ENCODE data around the gene GDPGP1.

GDPGP1 gene

DNA sequence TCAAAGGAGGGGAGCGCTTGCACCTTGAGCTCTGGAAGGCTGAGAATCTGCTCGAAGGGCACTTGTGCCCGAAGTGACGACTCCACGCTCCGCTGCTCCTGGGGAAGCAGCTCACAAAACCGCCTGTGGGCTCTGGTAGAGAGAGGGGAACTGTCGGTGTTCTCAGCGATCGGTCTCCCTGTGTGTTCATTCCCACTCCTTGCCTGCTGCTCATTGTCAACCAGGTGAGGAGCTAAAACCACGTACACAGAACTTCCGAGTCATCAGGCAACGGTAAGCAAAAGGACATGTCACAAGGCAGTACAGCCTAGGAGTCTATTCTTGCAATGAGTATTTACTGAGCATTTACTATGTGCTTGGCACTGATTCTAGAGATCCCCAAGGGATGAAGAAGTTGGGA is 1.8 kb upstream of the GDPGP1 start:
- Histone ChIP-seq H2BK15ac (ENCODE audit: low read length) (no peak overlapping the region), H2BK12ac (ENCODE audit: low read length) (no peak overlapping the region), H3K23ac (ENCODE audit: low read depth, low read length, poor library complexity) (no peak overlapping the region), H3K14ac (ENCODE audit: low read length) (no peak overlapping the region), H4K8ac (ENCODE audit: low read depth, low read length) (no peak overlapping the region), H4K91ac (ENCODE audit: low read depth, low read length, poor library complexity) (no peak overlapping the region), H3K4me2 (ENCODE audit: insufficient read depth, low read length, poor library complexity, severe bottlenecking) (no peak overlapping the region), H3K9me3 (replicated peaks in 1 of 2; ENCODE audit: control insufficient read depth in 2 of 2, insufficient read depth in 1 of 2, low read depth in 1 of 2, low read length in 2 of 2) (no peaks in the 10 kb centered on the region), H3K27me3 (ENCODE audit: control insufficient read depth in 3 of 3, insufficient read depth in 3 of 3, low read depth in 1 of 3, low read length in 3 of 3) (no peaks in the 10 kb centered on the region), H2AFZ (ENCODE audit: low read length) (no peak overlapping the region), H3K18ac (ENCODE audit: low read length) (no peak overlapping the region), H3K9ac (ENCODE audit: low read depth, low read length, poor library complexity) (no peak overlapping the region), H3K79me1 (ENCODE audit: low read depth, low read length) (peaks cover 2% of the 10 kb centered on the region), H2BK5ac (ENCODE audit: low read length) (no peak overlapping the region), H2AK5ac (ENCODE audit: low read depth, low read length) (no peak overlapping the region), H3K4me1 (ENCODE audit: control insufficient read depth in 2 of 2, insufficient read depth in 1 of 2, low read depth in 1 of 2, low read length in 2 of 2) (peaks cover 2 to 5% of the 10 kb centered on the region in 2 donors), H3K4ac (ENCODE audit: low read length) (no peak overlapping the region), H3K36me3 (replicated peaks in 1 of 2; ENCODE audit: control insufficient read depth in 2 of 2, insufficient read depth in 2 of 2, low read length in 2 of 2) (peaks cover 32 to 48% of the 10 kb centered on the region in 2 donors), H3K27ac (replicated peaks; ENCODE audit: low read length) (no peak overlapping the region), H2BK120ac (ENCODE audit: low read depth, low read length) (no peak overlapping the region), H3K4me3 (ENCODE audit: low read length in 2 of 2) (no peak overlapping the region)
- no CpG with 5 or more reads among the region's 13 CpGs for WGBS, 2 donors (ENCODE audit: extremely low coverage in 2 of 2, insufficient read length in 2 of 2, insufficient replicate concordance in 1 of 2)
- no peak for DNase-seq (ENCODE audit: low spot score)

DNA sequence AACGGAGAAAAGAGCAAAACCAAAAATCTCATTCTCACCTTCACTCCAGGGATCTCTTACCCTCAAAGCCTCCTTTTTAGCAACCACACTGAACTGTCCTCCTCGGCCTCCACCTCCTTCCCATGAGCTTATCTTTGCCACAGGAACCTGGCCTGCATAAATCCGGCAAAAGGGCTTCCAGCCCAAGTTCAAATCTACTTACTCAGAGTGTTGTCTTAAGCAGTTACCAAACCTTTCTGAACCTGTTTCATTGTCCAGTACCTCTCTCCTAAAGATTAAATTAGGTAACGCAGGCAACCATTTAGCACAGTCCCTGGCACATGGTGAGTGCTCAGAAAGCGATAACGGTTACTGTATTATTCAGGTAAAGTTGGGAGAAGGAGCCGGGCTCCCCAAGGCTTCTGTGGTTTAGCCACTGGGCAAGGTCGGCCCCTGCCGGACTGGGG is 1.0 kb upstream of the GDPGP1 start:
- no peaks in the 10 kb centered on the region for H3K79me1 ChIP-seq (ENCODE audit: low read depth, low read length)
- H3K23ac ChIP-seq (ENCODE audit: low read depth, low read length, poor library complexity), result no peak overlapping the region
- no peaks in the 10 kb centered on the region for H3K9me3 ChIP-seq (replicated peaks in 1 of 2; ENCODE audit: control insufficient read depth in 2 of 2, insufficient read depth in 1 of 2, low read depth in 1 of 2, low read length in 2 of 2)
- H4K8ac ChIP-seq (ENCODE audit: low read depth, low read length), result no peak overlapping the region
- H2BK15ac ChIP-seq (ENCODE audit: low read length), result no peak overlapping the region
- peaks cover 2 to 5% of the 10 kb centered on the region in 2 donors for H3K4me1 ChIP-seq (ENCODE audit: control insufficient read depth in 2 of 2, insufficient read depth in 1 of 2, low read depth in 1 of 2, low read length in 2 of 2)
- H3K9ac ChIP-seq (ENCODE audit: low read depth, low read length, poor library complexity), result peak overlapping the region; percentile 83
- no peak overlapping the region for H2BK5ac ChIP-seq (ENCODE audit: low read length)
- no peak for DNase-seq (ENCODE audit: low spot score)
- WGBS, 2 donors (ENCODE audit: extremely low coverage in 2 of 2, insufficient read length in 2 of 2, insufficient replicate concordance in 1 of 2), result no CpG with 5 or more reads among the region's 9 CpGs
- no peak overlapping the region for H4K91ac ChIP-seq (ENCODE audit: low read depth, low read length, poor library complexity)
- no peak overlapping the region for H3K18ac ChIP-seq (ENCODE audit: low read length)
- H3K27ac ChIP-seq (replicated peaks; ENCODE audit: low read length), result no peak overlapping the region
- peak overlapping the region; percentile 92 for H3K4me2 ChIP-seq (ENCODE audit: insufficient read depth, low read length, poor library complexity, severe bottlenecking)
- H3K27me3 ChIP-seq (ENCODE audit: control insufficient read depth in 3 of 3, insufficient read depth in 3 of 3, low read depth in 1 of 3, low read length in 3 of 3), result no peaks in the 10 kb centered on the region
- H3K14ac ChIP-seq (ENCODE audit: low read length), result no peak overlapping the region
- H2AK5ac ChIP-seq (ENCODE audit: low read depth, low read length), result no peak overlapping the region
- peak overlapping the region; percentile 98 for H2AFZ ChIP-seq (ENCODE audit: low read length)
- no peak overlapping the region for H3K4ac ChIP-seq (ENCODE audit: low read length)
- H2BK12ac ChIP-seq (ENCODE audit: low read length), result no peak overlapping the region
- H3K36me3 ChIP-seq (replicated peaks in 1 of 2; ENCODE audit: control insufficient read depth in 2 of 2, insufficient read depth in 2 of 2, low read length in 2 of 2), result peaks cover 24 to 43% of the 10 kb centered on the region in 2 donors
- no peak overlapping the region for H2BK120ac ChIP-seq (ENCODE audit: low read depth, low read length)
- peak overlapping the region; percentile 78 to 90 for H3K4me3 ChIP-seq (ENCODE audit: low read length in 2 of 2)

DNA sequence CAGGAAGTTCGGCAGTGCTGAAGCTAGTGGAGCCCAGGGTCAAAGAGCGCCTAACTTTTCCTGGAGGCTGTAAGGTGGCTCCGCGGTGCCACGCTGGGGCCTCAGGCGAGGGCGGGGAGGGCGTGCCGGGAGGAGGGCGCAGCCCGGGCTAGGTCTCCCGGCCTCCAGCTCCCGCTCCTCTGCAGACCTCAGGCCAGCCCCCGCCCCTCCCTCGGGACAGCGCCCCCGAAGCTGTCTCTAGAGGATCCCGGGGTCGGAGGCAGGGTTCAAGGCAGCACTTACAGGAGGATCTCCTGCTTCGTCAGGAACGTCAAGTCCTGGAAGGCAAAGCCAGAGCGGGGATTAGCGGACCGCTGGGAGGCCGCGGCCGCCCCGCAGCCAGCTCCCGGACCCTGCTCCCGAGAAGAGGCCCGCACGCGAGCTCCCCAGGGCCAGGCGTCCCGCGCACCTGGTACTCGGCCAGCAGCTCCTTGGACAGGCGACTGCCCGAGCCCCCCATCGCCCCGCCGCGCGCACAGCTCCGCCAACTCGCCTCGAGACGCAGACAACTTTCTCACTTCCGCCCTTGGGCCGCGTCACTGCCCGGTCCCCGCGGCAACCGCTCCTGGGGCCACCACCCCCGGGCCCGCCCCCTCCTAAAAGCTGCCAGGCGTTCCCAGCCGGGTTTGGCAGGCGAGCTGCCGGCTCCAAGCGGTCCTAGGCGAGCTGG is 468 bp upstream of the GDPGP1 start, which contains the start of gene CIB1:
TSS of gene CIB1 (minus strand) at position 555 of the 709 bp plus-strand sequence. CDS start at position 499, 56 bp downstream.
- Histone ChIP-seq H2BK120ac (ENCODE audit: low read depth, low read length) (no peak within 1 kb of the TSS), H3K27me3 (ENCODE audit: control insufficient read depth in 3 of 3, insufficient read depth in 3 of 3, low read depth in 1 of 3, low read length in 3 of 3) (no peaks in the 10 kb centered on the region), H3K9ac (ENCODE audit: low read depth, low read length, poor library complexity) (peak within 1 kb of the TSS; percentile 83), H2BK5ac (ENCODE audit: low read length) (peak within 1 kb of the TSS; percentile 44), H2BK12ac (ENCODE audit: low read length) (no peak within 1 kb of the TSS), H3K14ac (ENCODE audit: low read length) (no peak within 1 kb of the TSS), H3K4me2 (ENCODE audit: insufficient read depth, low read length, poor library complexity, severe bottlenecking) (peak within 1 kb of the TSS; percentile 92), H3K36me3 (replicated peaks in 1 of 2; ENCODE audit: control insufficient read depth in 2 of 2, insufficient read depth in 2 of 2, low read length in 2 of 2) (peaks cover 19 to 41% of the 10 kb centered on the region in 2 donors), H3K18ac (ENCODE audit: low read length) (peak within 1 kb of the TSS; percentile 90), H2BK15ac (ENCODE audit: low read length) (no peak within 1 kb of the TSS), H2AFZ (ENCODE audit: low read length) (peak within 1 kb of the TSS; percentile 98), H3K79me1 (ENCODE audit: low read depth, low read length) (no peaks in the 10 kb centered on the region), H2AK5ac (ENCODE audit: low read depth, low read length) (no peak within 1 kb of the TSS), H3K4me3 (ENCODE audit: low read length in 2 of 2) (peak within 1 kb of the TSS; percentile 78 to 90), H3K23ac (ENCODE audit: low read depth, low read length, poor library complexity) (peak within 1 kb of the TSS; percentile 74), H3K4me1 (ENCODE audit: control insufficient read depth in 2 of 2, insufficient read depth in 1 of 2, low read depth in 1 of 2, low read length in 2 of 2) (peaks cover 2 to 5% of the 10 kb centered on the region in 2 donors), H3K9me3 (replicated peaks in 1 of 2; ENCODE audit: control insufficient read depth in 2 of 2, insufficient read depth in 1 of 2, low read depth in 1 of 2, low read length in 2 of 2) (no peaks in the 10 kb centered on the region), H4K91ac (ENCODE audit: low read depth, low read length, poor library complexity) (no peak within 1 kb of the TSS), H3K4ac (ENCODE audit: low read length) (no peak within 1 kb of the TSS), H4K8ac (ENCODE audit: low read depth, low read length) (no peak within 1 kb of the TSS), H3K27ac (replicated peaks; ENCODE audit: low read length) (no peak within 1 kb of the TSS)
- DNase-seq (ENCODE audit: low spot score), result peak; percentile 92
- no CpG with 5 or more reads among the region's 63 CpGs for WGBS, 2 donors (ENCODE audit: extremely low coverage in 2 of 2, insufficient read length in 2 of 2, insufficient replicate concordance in 1 of 2)

DNA sequence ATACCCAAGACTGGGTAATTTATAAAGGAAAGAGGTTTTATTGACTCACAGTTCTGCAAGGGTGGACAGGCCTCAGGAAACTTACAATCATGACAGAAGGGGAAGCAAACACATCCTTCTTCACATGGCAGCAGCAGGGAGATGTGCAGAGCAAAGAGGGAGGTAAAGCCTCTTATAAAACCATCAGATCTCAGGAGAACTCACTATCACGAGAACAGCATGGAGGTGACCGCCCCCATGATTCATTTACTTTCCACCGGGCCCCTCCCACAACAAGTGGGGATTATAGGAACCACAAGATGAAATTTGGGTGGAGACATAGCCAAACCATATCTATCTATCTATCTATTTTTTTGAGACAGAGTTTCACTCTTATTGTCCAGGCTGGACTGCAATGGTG is 5.4 kb downstream of the GDPGP1 start:
- Histone ChIP-seq H3K4me3 (ENCODE audit: low read length in 2 of 2) (no peak overlapping the region), H2BK12ac (ENCODE audit: low read length) (no peak overlapping the region), H3K23ac (ENCODE audit: low read depth, low read length, poor library complexity) (no peak overlapping the region), H2BK5ac (ENCODE audit: low read length) (no peak overlapping the region), H4K8ac (ENCODE audit: low read depth, low read length) (no peak overlapping the region), H2AK5ac (ENCODE audit: low read depth, low read length) (no peak overlapping the region), H3K36me3 (replicated peaks in 1 of 2; ENCODE audit: control insufficient read depth in 2 of 2, insufficient read depth in 2 of 2, low read length in 2 of 2) (peaks cover 0 to 17% of the 10 kb centered on the region in 2 donors), H2AFZ (ENCODE audit: low read length) (no peak overlapping the region), H3K9ac (ENCODE audit: low read depth, low read length, poor library complexity) (no peak overlapping the region), H3K79me1 (ENCODE audit: low read depth, low read length) (no peaks in the 10 kb centered on the region), H3K4me2 (ENCODE audit: insufficient read depth, low read length, poor library complexity, severe bottlenecking) (no peak overlapping the region), H2BK120ac (ENCODE audit: low read depth, low read length) (no peak overlapping the region), H3K4me1 (ENCODE audit: control insufficient read depth in 2 of 2, insufficient read depth in 1 of 2, low read depth in 1 of 2, low read length in 2 of 2) (peaks cover under 1% of the 10 kb centered on the region in 2 donors), H3K4ac (ENCODE audit: low read length) (no peak overlapping the region), H3K18ac (ENCODE audit: low read length) (no peak overlapping the region), H3K27ac (replicated peaks; ENCODE audit: low read length) (no peak overlapping the region), H3K27me3 (ENCODE audit: control insufficient read depth in 3 of 3, insufficient read depth in 3 of 3, low read depth in 1 of 3, low read length in 3 of 3) (no peaks in the 10 kb centered on the region), H3K9me3 (replicated peaks in 1 of 2; ENCODE audit: control insufficient read depth in 2 of 2, insufficient read depth in 1 of 2, low read depth in 1 of 2, low read length in 2 of 2) (peaks cover 0 to 2% of the 10 kb centered on the region in 2 donors), H4K91ac (ENCODE audit: low read depth, low read length, poor library complexity) (no peak overlapping the region), H3K14ac (ENCODE audit: low read length) (no peak overlapping the region), H2BK15ac (ENCODE audit: low read length) (no peak overlapping the region)
- no peak for DNase-seq (ENCODE audit: low spot score)
- WGBS, 2 donors (ENCODE audit: extremely low coverage in 2 of 2, insufficient read length in 2 of 2, insufficient replicate concordance in 1 of 2), result no CpG with 5 or more reads among the region's 3 CpGs

Measured in neuronal stem cell (in vitro differentiated cells).